ENCODE data around the gene MEX3B.

Gene MEX3B

DNA sequence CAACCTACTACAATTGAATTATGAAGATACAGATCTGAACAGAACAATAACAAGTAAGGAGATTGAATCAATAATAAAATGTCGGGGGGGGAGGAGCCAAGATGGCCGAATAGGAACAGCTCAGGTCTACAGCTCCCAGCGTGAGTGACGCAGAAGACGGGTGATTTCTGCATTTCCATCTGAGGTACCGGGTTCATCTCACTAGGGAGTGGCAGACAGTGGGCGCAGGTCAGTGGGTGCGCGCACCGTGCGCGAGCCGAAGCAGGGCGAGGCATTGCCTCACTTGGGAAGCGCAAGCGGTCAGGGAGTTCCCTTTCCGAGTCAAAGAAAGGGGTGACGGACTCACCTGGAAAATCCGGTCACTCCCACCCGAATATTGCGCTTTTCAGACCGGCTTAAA lies 50.7 kb downstream of the MEX3B start:
- peak; percentile 26 for DNase-seq

DNA sequence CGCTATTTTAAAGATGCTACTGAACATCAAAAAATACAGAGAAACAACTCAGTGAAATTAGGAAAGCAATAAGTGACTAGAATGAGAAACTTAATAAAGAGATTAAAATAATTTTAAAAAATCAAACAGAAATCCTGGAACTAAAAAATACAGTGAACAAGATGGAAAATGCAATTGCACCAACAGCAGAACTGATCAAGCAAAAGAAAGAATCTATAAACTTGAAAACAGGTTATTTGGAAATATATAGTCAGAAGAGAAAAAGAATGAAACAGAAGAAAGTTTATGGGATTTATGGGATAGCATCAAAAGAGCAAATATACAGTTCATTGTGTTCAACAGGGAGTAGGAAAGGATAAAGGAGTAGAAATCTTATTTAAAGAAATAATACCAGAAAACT lies 53.3 kb downstream of the MEX3B start:
- no peak for DNase-seq

Data from NCI-H2029 treated with DMSO at 0.1 percent for 48 hours (cell line).